Esophagus (tissue), 2 donors: ENCODE results near the gene SPATA13. TPM values are rescaled to one million over a fixed set of nuclear protein-coding genes. Genes with fewer than 3 reads are reported as not detected.

Experiments
- H3K27ac ChIP-seq, 2 donors: one replicate each; pipeline ENCODE4 v1.5.1; 2013; ENCODE audit warnings: low read depth in 2 of 2, mild to moderate bottlenecking in 2 of 2, inconsistent platforms in 1 of 2, low read length in 1 of 2, moderate library complexity in 1 of 2
- H3K27me3 ChIP-seq, 2 donors: one replicate each; pipeline ENCODE4 v1.6.1; 2013; ENCODE audit warnings: low read length in 2 of 2, control low read depth in 1 of 2, mild to moderate bottlenecking in 1 of 2; ENCODE audit not compliant: insufficient read depth in 2 of 2, control insufficient read depth in 1 of 2
- H3K36me3 ChIP-seq, 2 donors: one replicate each; pipeline ENCODE4 v1.6.1; 2013; ENCODE audit warnings: low read length in 1 of 2; ENCODE audit not compliant: control insufficient read depth in 2 of 2, insufficient read depth in 2 of 2
- H3K4me1 ChIP-seq, 2 donors: one replicate each; pipeline ENCODE4 v1.6.1; 2013; ENCODE audit warnings: low read length in 1 of 2; ENCODE audit not compliant: control insufficient read depth in 2 of 2, insufficient read depth in 2 of 2
- H3K4me3 ChIP-seq, 2 donors: one replicate each; pipeline ENCODE4 v1.5.1; 2013; ENCODE audit warnings: low read length in 2 of 2, mild to moderate bottlenecking in 2 of 2, low read depth in 1 of 2, moderate library complexity in 1 of 2
- H3K9me3 ChIP-seq, 2 donors: one replicate each; pipeline ENCODE4 v1.6.1; 2013; ENCODE audit warnings: mild to moderate bottlenecking in 2 of 2, low read depth in 1 of 2, low read length in 1 of 2, moderate library complexity in 1 of 2; ENCODE audit not compliant: control insufficient read depth in 2 of 2, insufficient read depth in 1 of 2
- WGBS, 2 donors: extraction: QIAGEN DNeasy Blood & Tissue Kit; methylation state at CpG; one replicate each; pipeline ENCODE4 v1.1.7; 2013; 5-methylcytosine and 5-hydroxymethylcytosine counted together
- polyA plus RNA-seq, 2 donors: library from polyadenylated mRNA; stranded (reverse); fragments of 200-250 nt; gene quantifications; one replicate each; pipeline ENCODE4 v1.2.3, GENCODE V29; 2013
- donor health status: healthy with polysubstance abuse.
- donor health status: Bipolar disorder and iron deficiency.

The SPATA13 gene
- polyA plus RNA-seq, 2 donors = 1.8 to 3.8 TPM

GRCh38 chr13:24173795-24174194 is 13.3 kb downstream of the SPATA13 start:
- Histone ChIP-seq H3K27ac (no peak overlapping the region), H3K4me1 (no peaks in the 10 kb centered on the region), H3K9me3 (no peaks in the 10 kb centered on the region), H3K4me3 (no peak overlapping the region), H3K36me3 (no peaks in the 10 kb centered on the region), H3K27me3 (no peaks in the 10 kb centered on the region)
- WGBS, 2 donors = 45 to 47% methylated on average over 2 of the region's 2 CpGs

DNA sequence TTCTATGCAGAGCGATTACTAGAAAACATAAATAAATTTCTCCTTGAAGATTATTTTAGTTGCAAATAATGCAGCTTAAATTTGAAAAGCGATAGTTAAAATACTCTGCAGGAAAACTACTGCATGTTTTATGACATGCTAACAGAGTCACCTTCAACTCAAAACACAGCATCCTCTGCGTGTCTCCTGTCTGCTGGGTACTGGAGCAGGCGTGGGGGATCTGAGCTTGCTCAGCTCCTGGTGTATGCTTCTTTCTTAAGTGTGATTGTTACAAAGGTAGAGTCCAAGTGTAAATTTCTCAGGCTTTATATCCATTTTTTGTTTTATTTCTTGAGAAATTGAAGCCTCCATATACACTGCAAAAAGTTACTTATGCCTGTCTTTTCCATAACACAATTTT is 15.3 kb downstream of the SPATA13 start:
- Histone ChIP-seq H3K27ac (no peak overlapping the region), H3K4me1 (no peaks in the 10 kb centered on the region), H3K27me3 (no peaks in the 10 kb centered on the region), H3K4me3 (no peak overlapping the region), H3K36me3 (no peaks in the 10 kb centered on the region), H3K9me3 (no peaks in the 10 kb centered on the region)
- WGBS, 2 donors = 80 to 92% methylated on average over 4 of the region's 4 CpGs

DNA sequence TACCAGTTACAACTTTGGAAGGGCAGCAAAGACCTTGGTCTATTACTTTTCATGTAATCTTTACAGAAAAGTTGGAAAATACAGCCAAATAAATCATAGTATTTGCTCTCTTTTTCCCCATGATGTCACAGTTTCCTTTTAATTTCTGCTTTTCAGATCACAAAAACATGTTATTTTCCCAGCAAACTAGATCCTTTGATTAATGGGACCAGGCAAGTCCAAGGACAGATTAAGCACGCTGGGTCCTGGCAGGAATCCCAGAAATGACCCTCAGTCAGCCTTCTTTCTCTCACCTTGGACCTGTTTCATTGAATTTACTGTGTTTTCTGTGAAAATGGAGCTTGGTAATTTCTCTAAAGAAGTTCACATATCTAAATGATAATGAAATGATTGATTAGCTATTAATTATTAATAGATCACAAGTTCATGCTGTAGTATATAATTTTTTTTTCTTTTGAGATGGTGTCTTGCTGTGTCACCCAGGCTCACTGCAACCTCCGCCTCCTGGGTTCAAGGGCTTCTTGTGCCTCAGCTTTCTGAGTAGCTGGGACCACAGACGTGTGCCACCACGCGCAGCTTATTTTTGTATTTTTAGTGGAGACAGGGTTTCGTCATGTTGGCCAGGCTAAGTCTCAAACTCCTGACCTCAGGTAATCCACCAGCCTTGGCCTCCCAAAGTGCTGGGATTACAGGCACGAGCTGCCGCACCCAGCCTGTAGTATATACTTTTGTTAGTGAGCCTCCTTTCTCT is 16.0 kb downstream of the SPATA13 start:
- 62 to 82% methylated on average over 8 of the region's 8 CpGs for WGBS, 2 donors
- no peaks in the 10 kb centered on the region for H3K27me3 ChIP-seq
- H3K27ac ChIP-seq = no peak overlapping the region
- no peaks in the 10 kb centered on the region for H3K4me1 ChIP-seq
- no peaks in the 10 kb centered on the region for H3K36me3 ChIP-seq
- H3K4me3 ChIP-seq = no peak overlapping the region
- H3K9me3 ChIP-seq = no peaks in the 10 kb centered on the region

DNA sequence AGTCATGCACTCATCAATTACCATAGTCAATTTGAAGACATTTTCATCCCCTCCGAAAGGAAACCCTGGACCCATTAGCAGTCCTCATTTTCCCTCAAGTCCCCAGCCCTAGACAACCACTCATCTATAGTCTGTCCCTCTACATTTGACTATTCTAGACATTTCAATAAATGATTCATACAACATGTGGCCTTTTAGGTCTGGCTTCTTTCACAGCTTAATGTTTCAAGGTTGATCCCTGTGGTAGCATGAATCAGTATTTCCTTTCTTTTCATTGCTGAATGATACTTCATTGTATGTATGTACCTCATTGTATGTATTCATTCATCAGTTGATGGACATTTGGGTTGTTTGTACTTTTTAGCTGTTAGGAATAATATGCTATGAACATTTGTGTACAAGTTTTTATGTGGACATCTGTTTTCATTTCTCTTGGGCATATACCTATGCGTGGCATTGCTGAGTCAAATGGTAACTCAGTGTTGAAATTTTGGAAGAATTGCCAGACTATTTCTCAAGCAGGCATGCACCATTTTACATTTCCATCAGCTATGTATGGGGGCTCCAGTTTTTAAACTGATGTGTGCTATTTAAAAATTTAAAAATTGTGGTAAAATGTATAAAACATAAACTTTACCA is 18.4 kb downstream of the SPATA13 start:
- H3K27ac ChIP-seq = no peak overlapping the region
- 89 to 91% methylated on average over 2 of the region's 2 CpGs for WGBS, 2 donors
- no peak overlapping the region for H3K4me3 ChIP-seq
- H3K9me3 ChIP-seq = no peaks in the 10 kb centered on the region
- peaks cover 0 to 2% of the 10 kb centered on the region in 2 donors for H3K4me1 ChIP-seq
- H3K36me3 ChIP-seq = no peaks in the 10 kb centered on the region
- H3K27me3 ChIP-seq = no peaks in the 10 kb centered on the region

GRCh38 chr13:24179486-24179850 is 18.9 kb downstream of the SPATA13 start:
- Histone ChIP-seq H3K9me3 (no peaks in the 10 kb centered on the region), H3K27ac (no peak overlapping the region), H3K36me3 (no peaks in the 10 kb centered on the region), H3K4me3 (no peak overlapping the region), H3K4me1 (peaks cover 0 to 2% of the 10 kb centered on the region in 2 donors), H3K27me3 (no peaks in the 10 kb centered on the region)
- WGBS, 2 donors = 50 to 53% methylated on average over 1 of the region's 1 CpG

GRCh38 chr13:24180750-24181377 is 20.3 kb downstream of the SPATA13 start:
- no peaks in the 10 kb centered on the region for H3K9me3 ChIP-seq
- H3K27me3 ChIP-seq = no peaks in the 10 kb centered on the region
- 86 to 87% methylated on average over 5 of the region's 5 CpGs for WGBS, 2 donors
- H3K4me1 ChIP-seq = peaks cover 0 to 2% of the 10 kb centered on the region in 2 donors
- H3K36me3 ChIP-seq = no peaks in the 10 kb centered on the region
- no peak overlapping the region for H3K4me3 ChIP-seq
- H3K27ac ChIP-seq = no peak overlapping the region

- WGBS, 2 donors = 78 to 81% methylated on average over 4 of the region's 4 CpGs
- Histone ChIP-seq H3K4me1 (peaks cover 0 to 2% of the 10 kb centered on the region in 2 donors), H3K9me3 (no peaks in the 10 kb centered on the region), H3K36me3 (no peaks in the 10 kb centered on the region), H3K27ac (no peak overlapping the region), H3K27me3 (no peaks in the 10 kb centered on the region), H3K4me3 (no peak overlapping the region)
These were observed 21.6 kb downstream of the SPATA13 start for GRCh38 chr13:24181991-24182702.

- H3K36me3 ChIP-seq = no peaks in the 10 kb centered on the region
- no peak overlapping the region for H3K27ac ChIP-seq
- no peaks in the 10 kb centered on the region for H3K27me3 ChIP-seq
- H3K4me3 ChIP-seq = no peak overlapping the region
- 75 to 91% methylated on average over 3 of the region's 3 CpGs for WGBS, 2 donors
- H3K9me3 ChIP-seq = no peaks in the 10 kb centered on the region
- H3K4me1 ChIP-seq = peaks cover 0 to 2% of the 10 kb centered on the region in 2 donors
These were observed 22.2 kb downstream of the SPATA13 start for GRCh38 chr13:24182703-24183081.

- H3K27ac ChIP-seq = no peak overlapping the region
- H3K4me3 ChIP-seq = no peak overlapping the region
- H3K27me3 ChIP-seq = no peaks in the 10 kb centered on the region
- H3K36me3 ChIP-seq = no peaks in the 10 kb centered on the region
- H3K4me1 ChIP-seq = peaks cover 0 to 2% of the 10 kb centered on the region in 2 donors
- no peaks in the 10 kb centered on the region for H3K9me3 ChIP-seq
- 64 to 97% methylated on average over 9 of the region's 9 CpGs for WGBS, 2 donors
These were observed 23.2 kb downstream of the SPATA13 start for GRCh38 chr13:24183741-24184182.
